ENCODE measurements around the gene IVL. TPM values are rescaled to one million over a fixed set of nuclear protein-coding genes. Genes with fewer than 3 reads are reported as not detected.

Gene IVL
- total RNA-seq, 1 donor from 2014 or later, result not detected

GRCh38 chr1:152886758-152887409 is 21.5 kb upstream of the IVL start:
- no peak for ATAC-seq
- intact Hi-C loops (cut with micrococcal nuclease), result no loop called here
- no peak for DNase-seq

- DNase-seq, result no peak
- intact Hi-C loops (cut with micrococcal nuclease), result no loop called here
- no peak for ATAC-seq
Observed at GRCh38 chr1:152888126-152888525, 20.2 kb upstream of the IVL start.

- intact Hi-C loops (cut with micrococcal nuclease), result no loop called here
- no peak for DNase-seq
Observed at GRCh38 chr1:152899027-152899426, 9.3 kb upstream of the IVL start.

GRCh38 chr1:152899883-152900282 is 8.5 kb upstream of the IVL start:
- DNase-seq, result no peak
- intact Hi-C loops (cut with micrococcal nuclease), result no loop called here
- ATAC-seq, result no peak

More at GRCh38 chr1:152899027-152899426, 9.3 kb upstream of the IVL start:
- no peak for ATAC-seq

- DNase-seq (no peak), ATAC-seq (no peak)
- intact Hi-C loops (cut with micrococcal nuclease), result no loop called here
Observed at GRCh38 chr1:152901631-152902030, 6.7 kb upstream of the IVL start.

GRCh38 chr1:152902636-152903035 is 5.7 kb upstream of the IVL start:
- ATAC-seq, result no peak
- no peak for DNase-seq
- intact Hi-C loops (cut with micrococcal nuclease), result no loop called here

GRCh38 chr1:152904688-152905440 is 3.5 kb upstream of the IVL start:
- DNase-seq (no peak), ATAC-seq (no peak)
- intact Hi-C loops (cut with micrococcal nuclease), result no loop called here

- intact Hi-C loops (cut with micrococcal nuclease), result no loop called here
- DNase-seq (no peak), ATAC-seq (no peak)
Observed at GRCh38 chr1:152906023-152906565, 2.3 kb upstream of the IVL start.

GRCh38 chr1:152909206-152909605 is 860 bp downstream of the IVL start:
- no peak for ATAC-seq
- no peak for DNase-seq
- intact Hi-C loops (cut with micrococcal nuclease), result no loop called here

- intact Hi-C loops (cut with micrococcal nuclease), result no loop called here
- no peak for DNase-seq
- ATAC-seq, result no peak
Observed at GRCh38 chr1:152912471-152912870, 4.1 kb downstream of the IVL start.

GRCh38 chr1:152912900-152913299 is 4.6 kb downstream of the IVL start:
- DNase-seq, result no peak
- ATAC-seq, result no peak
- intact Hi-C loops (cut with micrococcal nuclease), result no loop called here

GRCh38 chr1:152917794-152918193 is 9.4 kb downstream of the IVL start:
- intact Hi-C loops (cut with micrococcal nuclease), result no loop called here
- DNase-seq (no peak), ATAC-seq (no peak)

GRCh38 chr1:152919071-152919470 is 10.7 kb downstream of the IVL start:
- ATAC-seq, result no peak
- intact Hi-C loops (cut with micrococcal nuclease), result no loop called here
- no peak for DNase-seq

- ATAC-seq, result no peak
- intact Hi-C loops (cut with micrococcal nuclease), result no loop called here
Observed at GRCh38 chr1:152924191-152924590, 15.8 kb downstream of the IVL start.

GRCh38 chr1:152926091-152926490 is 17.7 kb downstream of the IVL start:
- intact Hi-C loops (cut with micrococcal nuclease), result no loop called here
- no peak for DNase-seq
- ATAC-seq, result no peak

More at GRCh38 chr1:152924191-152924590, 15.8 kb downstream of the IVL start:
- DNase-seq, result no peak

GRCh38 chr1:152928671-152929070 is 20.3 kb downstream of the IVL start:
- DNase-seq, result no peak
- ATAC-seq, result no peak
- intact Hi-C loops (cut with micrococcal nuclease), result no loop called here

GRCh38 chr1:152932170-152932811 is 23.9 kb downstream of the IVL start:
- ATAC-seq, result no peak
- intact Hi-C loops (cut with micrococcal nuclease), result no loop called here
- no peak for DNase-seq

GRCh38 chr1:152933196-152933595 is 24.9 kb downstream of the IVL start:
- DNase-seq (no peak), ATAC-seq (no peak)
- intact Hi-C loops (cut with micrococcal nuclease), result no loop called here

GRCh38 chr1:152940614-152941013 is 32.3 kb downstream of the IVL start:
- ATAC-seq, result no peak
- intact Hi-C loops (cut with micrococcal nuclease), result no loop called here
- no peak for DNase-seq

GRCh38 chr1:152941037-152941711 is 32.8 kb downstream of the IVL start:
- no peak for DNase-seq
- no peak for ATAC-seq
- intact Hi-C loops (cut with micrococcal nuclease), result no loop called here
